T follicular helper cell (primary cell): ENCODE data around the gene MBD3L2.
"Not testable (repeated sequence)": the region's sequence is repeated elsewhere in the genome, so short reads cannot be mapped to it uniquely, and the experiment has no call there.

Experiments
- DNase-seq: peaks from one replicate; pipeline ENCODE4 v3.0.0-alpha.2; 2020; ENCODE audit warnings: low read depth
- total RNA-seq, 2 experiments: gene quantifications; one replicate each; lab custom pipeline; 2026; lab: John Stamatoyannopoulos, UW

MBD3L2 gene
- total RNA-seq, result 0 reads per million in 2 experiments

- not testable (repeated sequence) for DNase-seq
These were observed at the start of gene MBD3L2 for GRCh38 chr19:7049021-7049420. MBD3L2 (plus strand) TSS chr19:7049321; CDS start chr19:7049374, 53 bp downstream.

- no peak for DNase-seq
These were observed 49.2 kb upstream of the MBD3L2 start for GRCh38 chr19:6999933-7000332.

- no peak for DNase-seq
These were observed 48.8 kb upstream of the MBD3L2 start for GRCh38 chr19:7000333-7000732.

- DNase-seq, result no peak
These were observed 48.3 kb upstream of the MBD3L2 start for GRCh38 chr19:7000816-7001215.

- DNase-seq, result no peak
These were observed 44.7 kb upstream of the MBD3L2 start for GRCh38 chr19:7004313-7004931.

GRCh38 chr19:7006135-7006704, 42.9 kb upstream of the MBD3L2 start:
- no peak for DNase-seq

GRCh38 chr19:7007859-7008258, 41.3 kb upstream of the MBD3L2 start:
- DNase-seq, result no peak

- no peak for DNase-seq
These were observed 38.2 kb upstream of the MBD3L2 start for GRCh38 chr19:7010722-7011593.

- no peak for DNase-seq
These were observed 35.4 kb upstream of the MBD3L2 start for GRCh38 chr19:7013678-7014077.

GRCh38 chr19:7018828-7019227, 30.3 kb upstream of the MBD3L2 start:
- no peak for DNase-seq

- not testable (repeated sequence) for DNase-seq
These were observed 27.8 kb upstream of the MBD3L2 start, which contains the start of gene MBD3L2B for GRCh38 chr19:7021331-7021730. MBD3L2B (minus strand) TSS chr19:7021431; CDS start chr19:7021397, 34 bp downstream.

- DNase-seq, result not testable (repeated sequence)
These were observed 20.3 kb upstream of the MBD3L2 start for GRCh38 chr19:7028790-7029189.

GRCh38 chr19:7030278-7030677, 18.8 kb upstream of the MBD3L2 start, which contains the start of gene MBD3L5:
MBD3L5 (plus strand) TSS chr19:7030578; CDS start chr19:7030612, 34 bp downstream.
- DNase-seq, result not testable (repeated sequence)

- DNase-seq, result not testable (repeated sequence)
These were observed 9.0 kb upstream of the MBD3L2 start, which contains the start of gene MBD3L4 for GRCh38 chr19:7040079-7040478. MBD3L4 (minus strand) TSS chr19:7040179; CDS start chr19:7040144, 35 bp downstream.

- DNase-seq, result not testable (repeated sequence)
These were observed 7.6 kb upstream of the MBD3L2 start for GRCh38 chr19:7041563-7041962.

GRCh38 chr19:7051421-7051820, 2.3 kb downstream of the MBD3L2 start:
- not testable (repeated sequence) for DNase-seq

- DNase-seq, result not testable (repeated sequence)
These were observed 3.8 kb downstream of the MBD3L2 start for GRCh38 chr19:7052896-7053295.

GRCh38 chr19:7054635-7055368, 5.7 kb downstream of the MBD3L2 start:
- DNase-seq, result not testable (repeated sequence)

- DNase-seq, result not testable (repeated sequence)
These were observed 6.6 kb downstream of the MBD3L2 start for GRCh38 chr19:7055679-7056078.

GRCh38 chr19:7056371-7056770, 7.2 kb downstream of the MBD3L2 start:
- DNase-seq, result not testable (repeated sequence)

- not testable (repeated sequence) for DNase-seq
These were observed 9.5 kb downstream of the MBD3L2 start, which contains the start of gene MBD3L3 for GRCh38 chr19:7058576-7058975. MBD3L3 (minus strand) TSS chr19:7058676; CDS start chr19:7058605, 71 bp downstream.
